Fibroblast of skin of scalp (primary cell): Measurements from ENCODE around the gene MAPK10.
A peak's percentile ranks its signal among the peaks of the same experiment; 100 is the strongest.
"Not testable (repeated sequence)": the region's sequence is repeated elsewhere in the genome, so short reads cannot be mapped to it uniquely, and the experiment has no call there.

ENCODE experiments used
- DNase-seq: peaks from one replicate; pipeline ENCODE4 v3.0.0-alpha.2; 2013

The MAPK10 gene

DNA sequence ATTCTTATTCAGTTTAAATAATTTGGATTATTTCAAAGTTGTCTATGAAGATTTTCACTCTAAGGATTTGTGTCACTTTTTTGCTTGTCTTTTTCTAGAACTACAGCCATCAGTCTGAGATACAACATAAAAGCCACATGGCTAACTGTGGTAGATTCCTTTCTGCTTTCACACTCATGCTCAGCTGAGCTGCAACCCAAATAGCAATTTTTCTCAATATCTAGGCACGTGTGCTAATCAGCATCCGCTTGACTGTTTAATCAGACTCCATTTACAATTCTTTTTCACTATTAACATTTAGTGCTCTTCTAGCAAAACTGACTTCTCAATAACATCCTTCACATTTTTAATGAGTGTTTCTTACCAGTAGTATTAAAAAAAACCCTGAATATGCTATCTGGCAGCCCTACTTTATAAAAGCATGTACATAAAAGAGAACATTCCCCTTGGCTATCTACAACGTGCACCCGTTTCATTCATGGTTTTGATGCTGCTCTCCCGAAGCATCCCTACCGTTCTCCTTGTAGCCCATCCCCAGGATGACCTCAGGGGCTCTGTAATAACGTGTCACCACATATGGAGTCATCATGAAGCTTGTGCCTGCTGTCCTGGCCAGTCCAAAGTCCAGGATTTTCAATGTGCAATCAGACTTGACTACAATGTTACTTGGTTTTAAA, 259.2 kb downstream of the MAPK10 start:
- no peak for DNase-seq

DNA sequence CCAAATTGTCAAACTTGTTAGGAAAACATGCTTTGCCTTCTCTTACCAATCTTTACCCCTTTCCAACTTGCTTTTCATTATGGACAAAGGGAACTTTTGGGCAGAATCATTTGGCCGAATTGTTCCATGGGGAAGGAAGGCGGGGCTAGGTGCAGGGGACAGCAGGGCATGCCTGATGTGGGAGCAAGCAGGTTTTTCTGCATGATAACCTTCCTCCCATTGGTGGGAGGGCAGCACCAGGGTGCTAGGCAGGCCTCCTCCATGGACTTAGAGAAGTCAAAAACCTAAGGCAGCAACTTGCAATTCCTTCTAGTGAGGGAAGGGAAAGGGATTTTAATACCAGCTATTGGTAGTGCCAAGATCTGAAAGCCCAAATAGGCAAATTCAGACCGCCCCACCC, 260.5 kb downstream of the MAPK10 start:
- no peak for DNase-seq

DNA sequence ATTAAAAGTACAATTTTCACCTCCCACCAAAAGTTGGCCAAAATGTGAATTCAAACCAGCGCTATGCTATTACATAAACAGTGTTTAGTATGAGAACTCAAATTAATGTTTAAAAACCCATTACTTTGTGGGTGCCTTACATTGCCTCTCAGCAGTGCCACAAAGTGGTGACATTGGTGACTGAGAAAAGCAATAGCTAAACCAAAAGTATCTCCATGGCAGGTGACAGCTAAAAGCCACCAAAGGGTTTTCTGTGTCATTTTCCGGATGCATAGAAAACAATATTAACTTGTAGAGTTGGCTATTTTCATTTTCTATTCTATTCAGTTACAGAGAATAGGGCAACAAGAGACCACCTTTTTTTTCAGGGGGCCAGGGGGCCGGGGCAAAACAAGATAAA, 261.2 kb downstream of the MAPK10 start:
- no peak for DNase-seq

DNA sequence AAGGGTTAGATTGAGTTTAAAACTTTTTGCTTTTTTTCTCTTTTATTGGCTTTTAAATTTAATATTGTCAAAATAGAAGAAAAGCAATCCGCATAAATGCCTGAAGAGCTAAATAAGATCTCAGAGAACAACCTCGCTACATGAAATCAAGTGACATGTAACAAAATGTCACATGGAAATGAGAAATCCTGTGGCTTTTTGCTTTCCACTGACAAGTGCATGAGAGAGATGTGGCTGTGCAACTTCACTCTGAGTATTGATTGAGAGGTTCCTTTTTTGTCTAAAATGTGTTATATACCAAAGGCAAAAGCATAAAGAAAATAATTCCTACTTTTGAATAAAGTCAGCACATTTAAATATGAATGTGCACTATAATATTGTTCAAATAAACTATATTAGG, 263.5 kb downstream of the MAPK10 start:
- DNase-seq = no peak

DNA sequence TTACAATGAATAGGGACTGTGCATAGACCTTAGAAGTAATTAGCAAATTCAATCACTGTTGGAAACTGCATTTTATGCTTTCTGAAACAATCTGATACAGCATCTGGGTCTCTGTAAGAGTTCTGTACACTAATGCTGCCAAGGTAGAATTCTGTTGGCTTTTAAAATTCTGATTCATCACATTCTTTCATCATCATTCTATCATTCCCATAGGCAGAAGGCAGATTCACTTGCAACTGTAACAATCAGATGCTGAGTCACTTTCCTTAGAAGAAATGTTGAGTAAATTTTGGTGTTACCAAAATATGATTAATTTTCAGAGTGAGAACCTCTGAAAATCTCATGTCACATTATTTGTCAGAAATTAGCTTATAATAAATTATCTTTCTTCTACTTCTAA, 267.2 kb downstream of the MAPK10 start:
- DNase-seq = peak; percentile 65

DNA sequence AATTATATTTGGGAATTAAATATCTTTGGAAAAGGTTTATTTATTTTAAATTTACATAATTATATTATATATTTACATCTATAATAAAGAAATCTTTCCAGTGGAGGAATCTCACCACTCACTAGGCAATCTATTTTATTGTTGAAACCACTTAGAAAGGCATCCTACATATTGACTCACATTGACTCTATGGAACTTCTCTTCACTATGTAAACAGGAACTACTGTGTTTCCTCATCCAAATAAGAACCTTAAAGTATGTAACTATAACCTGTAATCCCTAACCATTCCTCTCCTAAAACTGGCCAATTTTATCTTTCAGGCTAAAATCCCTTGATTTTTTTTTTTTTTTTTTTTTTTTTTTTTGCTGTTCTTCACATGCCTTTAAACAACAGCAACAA, 268.7 kb downstream of the MAPK10 start:
- DNase-seq = no peak

DNA sequence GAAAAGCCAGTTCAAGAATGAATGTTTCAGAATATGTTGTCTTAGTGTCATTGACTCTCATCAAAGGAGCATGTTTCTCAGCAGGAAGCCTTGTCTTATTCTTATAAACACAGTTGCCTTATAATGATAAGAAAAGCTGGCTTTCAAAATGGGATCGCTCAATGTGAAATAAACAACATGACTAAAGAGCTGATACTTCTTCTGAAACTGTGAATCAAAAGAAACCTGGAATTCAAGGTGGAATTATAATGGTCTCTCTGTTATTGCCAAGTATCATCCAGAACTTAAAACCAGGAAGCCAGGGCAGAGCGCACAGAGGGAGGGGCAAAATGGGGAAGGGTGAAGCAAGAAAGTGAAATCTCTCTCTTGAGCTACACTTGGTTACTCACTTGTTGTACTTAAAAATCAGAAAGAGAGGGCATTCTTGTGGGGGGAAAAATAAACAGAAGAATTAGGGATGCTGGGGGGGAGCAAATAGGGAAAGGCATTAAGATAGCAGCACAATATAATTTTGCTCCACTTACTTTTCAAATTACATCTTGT, 270.0 kb downstream of the MAPK10 start:
- peak; percentile 12 for DNase-seq

DNA sequence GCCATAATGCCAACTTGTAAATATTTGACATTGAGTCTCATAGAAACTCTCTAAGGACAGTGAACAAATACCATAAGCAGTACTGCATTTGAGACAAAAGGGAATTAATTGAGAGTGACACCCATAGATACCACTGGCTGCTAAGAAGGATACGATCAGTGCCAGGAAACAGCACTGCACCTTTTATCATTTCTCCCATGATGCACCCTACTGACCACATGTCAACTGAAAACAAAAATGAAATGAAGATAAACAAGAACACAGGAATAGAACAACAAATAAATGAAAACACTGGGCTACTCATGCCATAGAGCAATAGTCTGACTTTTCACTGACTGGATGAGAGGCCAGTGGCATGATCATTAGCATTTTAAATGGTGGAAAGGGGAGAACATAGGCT, 270.8 kb downstream of the MAPK10 start:
- no peak for DNase-seq

DNA sequence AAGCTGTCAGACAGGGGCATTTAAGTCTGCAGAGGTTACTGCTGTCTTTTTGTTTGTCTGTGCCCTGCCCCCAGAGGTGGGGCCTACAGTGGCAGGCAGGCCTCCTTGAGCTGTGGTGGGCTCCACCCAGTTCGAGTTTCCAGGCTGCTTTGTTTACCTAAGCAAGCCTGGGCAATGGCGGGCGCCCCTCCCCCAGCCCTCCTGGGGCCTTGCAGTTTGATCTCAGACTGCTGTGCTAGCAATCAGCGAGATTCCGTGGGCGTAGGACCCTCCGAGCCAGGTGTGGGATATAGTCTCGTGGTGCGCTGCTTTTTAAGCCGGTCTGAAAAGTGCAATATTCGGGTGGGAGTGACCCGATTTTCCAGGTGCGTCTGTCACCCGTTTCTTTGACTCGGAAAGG, 284.1 kb downstream of the MAPK10 start:
- not testable (repeated sequence) for DNase-seq

DNA sequence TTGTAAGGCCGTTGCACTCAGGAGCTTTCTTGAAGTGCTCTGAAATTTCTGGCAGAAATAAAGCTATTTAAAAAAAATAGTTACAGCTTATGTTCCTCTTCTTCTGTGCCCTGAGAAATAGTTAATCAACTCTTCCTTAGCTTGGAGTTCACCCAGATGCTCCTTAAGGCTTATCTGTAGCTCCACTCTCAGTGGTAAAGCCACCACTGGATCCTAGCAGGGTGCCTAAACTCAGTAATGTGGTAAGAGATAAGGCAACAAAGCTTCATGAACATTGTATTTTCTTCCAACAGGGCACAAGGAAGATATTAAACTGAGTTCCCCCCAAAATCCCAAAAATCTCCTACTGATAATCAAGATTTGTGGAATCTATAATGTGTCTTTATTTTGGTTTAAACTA, 299.5 kb downstream of the MAPK10 start:
- DNase-seq = no peak

DNA sequence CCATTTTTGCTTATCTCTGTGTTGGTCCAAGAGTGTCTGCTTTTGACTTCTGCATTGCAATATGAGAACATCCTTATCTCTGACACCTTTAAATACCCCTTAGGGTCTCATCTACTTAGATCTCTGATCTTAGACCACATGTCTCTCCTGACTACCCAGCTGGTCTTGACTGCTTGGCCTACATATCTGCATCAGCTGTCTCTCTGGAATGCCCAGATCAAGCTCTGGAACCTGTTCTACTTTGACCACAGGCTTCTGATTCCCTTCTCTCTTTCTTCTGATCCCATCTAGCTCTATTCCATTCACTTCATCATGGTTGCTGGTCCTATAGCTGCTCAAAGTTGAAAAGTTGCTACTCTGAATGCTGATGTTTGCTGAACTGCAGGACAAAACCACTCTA, 301.2 kb downstream of the MAPK10 start:
- DNase-seq = no peak

DNA sequence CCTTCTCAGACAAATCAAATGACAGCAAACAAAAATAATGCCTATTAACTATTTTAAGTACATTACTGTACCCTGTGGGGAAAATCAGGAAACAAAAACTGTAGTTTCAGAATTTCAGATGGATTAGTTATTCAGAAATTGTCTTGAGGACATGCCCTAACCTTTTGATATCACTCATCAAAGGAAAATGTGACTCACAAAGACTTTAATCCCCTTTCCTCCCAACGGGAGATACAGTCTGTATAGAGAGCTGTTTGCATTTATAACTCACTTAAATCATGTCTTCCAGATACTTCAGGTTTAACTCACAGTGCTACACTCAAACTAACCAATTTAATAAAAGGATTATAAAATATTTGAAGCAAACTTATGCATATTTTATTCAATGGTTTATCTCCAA, 304.0 kb downstream of the MAPK10 start:
- peak; percentile 33 for DNase-seq

DNA sequence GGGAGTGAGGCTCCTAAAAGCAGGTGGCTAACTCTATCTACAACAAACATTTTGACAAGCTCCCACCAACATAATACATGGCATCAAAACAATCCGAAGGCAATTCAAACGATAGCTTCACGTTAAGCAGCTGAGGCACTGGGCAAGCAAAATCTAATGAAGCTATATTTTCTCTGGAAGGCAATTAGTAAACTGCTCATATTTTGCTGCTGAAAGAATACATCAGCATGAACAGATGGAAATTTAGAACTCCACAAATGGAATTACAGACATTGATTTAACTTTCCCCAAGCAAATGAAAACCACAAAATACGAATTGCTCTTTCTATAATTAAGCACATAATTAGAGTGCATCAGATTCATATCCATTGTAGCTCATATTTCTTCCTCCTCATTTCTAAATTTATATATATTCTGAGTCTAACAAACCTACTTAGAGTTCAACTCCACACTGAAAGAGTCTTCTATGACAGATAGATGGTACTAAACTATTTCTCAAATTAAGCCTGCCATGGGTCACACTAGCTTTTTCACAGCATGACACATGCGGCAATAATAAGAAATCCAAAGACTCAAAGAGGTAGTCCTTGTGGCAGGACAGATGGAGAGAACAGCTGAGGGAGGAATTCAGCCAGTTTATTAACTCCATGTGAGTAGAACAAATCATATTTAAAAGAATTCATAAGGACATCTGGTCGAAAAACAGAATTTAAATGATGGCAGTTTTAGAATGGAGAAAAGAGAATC, 305.4 kb downstream of the MAPK10 start:
- DNase-seq = peak; percentile 43

DNA sequence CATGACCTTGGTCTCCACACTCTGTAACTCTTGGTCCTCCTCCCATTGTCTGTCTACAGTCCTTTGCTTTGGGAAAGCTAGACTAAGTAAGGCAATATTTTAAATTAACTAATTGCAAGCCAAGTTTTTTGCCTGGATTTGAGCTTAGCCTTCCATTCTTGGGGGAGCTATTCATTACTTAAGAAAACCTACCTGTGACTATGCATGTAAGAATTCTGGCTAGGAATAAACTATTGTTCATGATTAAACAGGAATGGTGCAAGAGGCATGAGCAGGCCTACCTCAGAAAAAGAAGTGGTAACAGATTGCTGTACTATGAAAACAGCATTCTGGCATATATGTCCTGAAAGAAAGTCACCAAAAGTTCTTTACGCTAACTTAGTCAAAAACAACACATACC, 309.4 kb downstream of the MAPK10 start:
- no peak for DNase-seq

DNA sequence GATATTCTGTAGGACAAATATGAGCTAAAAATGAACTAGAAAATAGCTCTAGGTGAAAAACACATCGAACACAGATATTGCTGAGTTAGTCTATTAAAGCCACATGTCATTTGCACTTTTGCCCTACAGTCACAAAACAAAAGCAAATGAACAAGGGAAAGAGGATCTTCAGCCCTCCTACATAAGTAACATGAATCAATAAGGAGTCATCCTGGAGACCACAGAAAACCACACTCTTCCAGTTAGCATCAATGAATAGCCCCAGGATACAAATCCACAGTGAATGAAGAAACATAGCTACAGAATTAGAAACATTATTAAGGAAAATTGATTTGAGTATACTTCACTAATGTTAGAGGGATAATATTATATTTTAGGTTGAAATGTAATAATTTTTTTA, 311.4 kb downstream of the MAPK10 start:
- DNase-seq = peak; percentile 48

DNA sequence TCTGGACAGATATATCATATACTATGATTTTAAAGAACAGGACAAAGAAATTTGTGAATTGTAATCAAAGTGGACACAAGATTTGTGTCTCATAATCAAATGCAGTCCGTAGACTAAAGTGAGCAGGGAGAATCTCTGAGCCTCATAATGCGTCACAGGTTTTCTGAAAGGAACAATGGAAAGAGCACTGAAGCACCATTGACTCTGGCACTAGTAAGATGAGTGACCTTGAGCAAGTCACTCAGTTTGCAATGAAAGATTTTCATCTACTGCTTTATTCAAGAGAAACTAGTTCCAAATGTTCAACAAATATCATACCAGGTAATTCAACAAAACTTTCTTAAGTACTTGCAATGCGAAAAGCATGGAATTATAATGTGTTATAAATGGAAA, 315.3 kb downstream of the MAPK10 start:
- DNase-seq = no peak

DNA sequence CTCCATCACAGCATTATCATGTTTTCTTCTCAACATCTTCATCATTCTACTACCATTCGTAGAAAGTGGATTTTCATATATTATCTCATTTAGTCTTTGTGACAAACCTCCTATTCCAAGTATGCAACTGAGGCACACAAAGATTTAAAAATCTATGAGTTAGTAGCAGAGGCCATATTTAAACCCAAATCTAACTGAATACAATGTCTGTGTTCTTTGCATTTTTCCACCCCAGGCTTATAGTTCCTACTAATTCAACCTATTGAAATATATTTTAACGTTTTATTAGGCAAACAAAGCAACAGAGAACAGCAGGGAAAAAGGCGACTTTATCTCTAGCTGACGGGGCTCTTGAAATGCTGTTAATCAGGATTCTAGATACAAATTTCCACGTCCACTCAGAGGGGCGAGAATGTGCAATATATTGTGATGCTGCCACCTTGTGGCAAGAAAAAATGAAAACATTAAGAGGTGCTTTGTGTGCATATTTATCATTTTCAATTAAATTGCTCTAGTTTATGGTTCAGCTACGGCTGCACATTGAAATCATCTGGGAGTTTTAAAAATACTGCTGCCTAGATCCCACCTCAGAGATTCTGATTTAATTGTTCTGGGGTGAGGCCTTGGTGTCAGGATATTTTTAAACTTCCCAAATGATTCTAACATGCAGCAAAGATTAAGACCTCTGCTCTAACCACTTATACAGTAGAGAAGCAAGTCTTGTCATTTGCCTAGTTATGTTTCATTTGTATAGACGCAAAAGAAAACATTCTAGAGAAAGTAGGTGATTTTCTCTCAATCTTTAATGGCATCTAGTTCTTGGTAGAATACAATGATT, 315.9 kb downstream of the MAPK10 start:
- DNase-seq = peak; percentile 73

DNA sequence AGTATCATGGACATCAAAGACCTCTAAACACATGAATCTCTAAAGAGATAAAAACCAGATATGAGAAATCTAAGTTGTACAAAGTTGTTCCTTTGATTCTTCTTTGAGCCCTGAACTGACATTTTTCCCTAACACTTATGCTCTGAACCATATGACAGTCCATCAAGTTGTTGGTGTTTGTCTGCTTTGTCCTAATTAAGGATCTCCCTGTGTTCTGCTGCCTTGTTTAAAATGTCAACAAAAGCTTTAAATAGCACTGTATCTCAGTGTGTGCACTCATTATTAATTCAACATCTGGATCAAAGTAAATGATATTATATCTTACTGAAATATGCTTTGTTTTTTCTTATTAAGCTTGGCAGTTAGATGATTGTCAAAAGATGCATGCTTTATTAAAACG, 321.8 kb downstream of the MAPK10 start:
- DNase-seq = no peak

DNA sequence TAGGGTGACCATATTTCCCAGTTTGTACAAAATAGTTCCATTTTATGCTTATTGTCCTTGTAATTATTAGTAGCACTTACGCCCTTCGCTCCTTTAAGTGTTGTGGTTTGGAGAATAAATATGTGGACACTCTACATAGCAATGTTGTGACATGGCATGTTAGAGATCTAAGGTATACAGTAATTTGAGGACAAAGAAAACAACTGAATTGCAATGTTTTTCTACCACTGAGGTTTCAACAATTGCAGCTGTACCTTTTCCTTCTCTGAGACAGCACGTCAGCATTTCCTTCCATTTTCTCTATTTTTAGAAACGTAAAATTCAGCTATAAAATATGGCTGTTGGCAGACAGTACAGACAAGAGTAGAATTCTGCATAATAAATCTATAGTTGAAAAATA, 323.1 kb downstream of the MAPK10 start:
- peak; percentile 41 for DNase-seq

DNA sequence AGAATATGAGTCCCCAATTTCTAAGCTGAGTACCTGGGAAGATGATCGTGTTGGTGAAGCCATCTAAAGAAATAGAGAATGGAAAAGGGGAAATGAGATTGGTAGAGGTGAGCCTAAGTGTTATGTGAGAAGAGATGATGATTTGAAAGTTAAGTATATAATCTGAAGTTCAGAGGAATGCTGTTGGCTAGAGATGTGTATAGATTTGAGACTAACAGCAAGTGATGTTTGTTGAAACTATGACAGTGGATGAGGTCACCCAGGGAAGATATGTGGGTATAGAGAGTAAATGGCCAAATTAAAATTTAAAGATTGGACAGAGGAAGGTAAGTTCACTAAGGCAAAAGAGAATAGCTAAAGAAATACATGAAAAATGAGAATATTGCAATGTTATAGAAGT, 324.2 kb downstream of the MAPK10 start:
- peak; percentile 28 for DNase-seq

DNA sequence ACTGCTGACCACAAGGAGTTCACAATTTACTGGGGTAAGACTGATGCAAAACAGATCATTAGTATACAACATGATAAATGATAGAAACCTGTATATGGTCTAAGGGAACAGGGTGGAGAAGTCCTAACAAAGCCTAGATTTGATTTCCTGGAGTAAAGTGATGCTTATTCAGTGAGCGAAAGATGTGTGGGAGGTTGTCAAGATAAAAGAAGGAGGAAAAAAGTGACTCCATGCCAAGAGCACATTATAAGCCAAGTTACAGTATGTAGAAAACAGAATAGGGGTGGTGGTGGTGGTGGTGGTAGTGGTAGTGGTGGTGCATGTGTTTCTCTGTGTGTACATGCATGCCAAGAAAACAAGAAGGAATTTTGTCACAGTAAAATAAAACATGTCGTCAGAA, 325.2 kb downstream of the MAPK10 start:
- no peak for DNase-seq

DNA sequence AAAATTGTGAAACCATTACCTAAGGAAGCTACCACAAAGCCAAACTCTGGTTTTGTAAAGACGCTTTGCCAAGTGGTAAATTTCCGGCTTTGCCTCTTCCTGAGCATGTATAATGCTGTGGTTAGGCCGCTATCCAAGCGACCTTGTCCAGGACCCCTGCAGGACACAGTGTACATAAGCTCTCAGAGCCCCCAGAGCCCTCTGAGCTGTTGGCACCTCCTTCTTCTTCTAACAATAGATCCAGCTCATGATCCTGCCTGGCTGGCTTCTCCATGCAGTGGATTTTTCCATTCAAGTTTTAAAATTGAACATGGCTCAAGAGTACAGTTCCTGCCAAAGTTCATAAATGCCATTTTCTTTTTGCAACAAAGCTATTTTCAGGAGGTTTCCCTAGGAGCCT, 326.7 kb downstream of the MAPK10 start:
- peak; percentile 68 for DNase-seq

DNA sequence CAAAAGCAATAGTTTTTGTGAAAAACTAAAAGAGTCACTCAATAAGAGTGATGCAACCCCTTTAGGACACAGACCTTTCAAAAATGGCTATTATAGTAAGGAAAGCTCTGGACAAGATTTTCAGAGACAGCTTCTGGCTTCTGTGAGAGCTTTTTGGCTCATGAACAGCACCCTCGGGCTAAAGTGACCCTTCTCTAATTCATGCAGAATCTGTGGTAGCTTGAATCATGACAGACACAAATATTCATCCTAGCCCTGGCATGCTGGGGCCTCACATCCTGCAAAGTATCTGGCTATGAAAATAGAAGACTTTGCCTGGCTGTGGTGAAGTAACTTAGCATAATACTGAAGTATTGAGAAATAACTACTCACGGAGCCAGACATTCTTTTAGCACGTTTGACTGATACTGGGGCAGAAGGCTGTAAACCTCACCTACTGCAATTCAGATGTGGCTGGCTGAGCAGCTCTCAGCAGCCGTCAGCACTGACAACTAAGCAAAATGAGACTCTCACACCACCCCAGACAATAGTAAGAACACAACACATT, 327.3 kb downstream of the MAPK10 start:
- peak; percentile 95 for DNase-seq
